A204.1 (cell line): Measurements from ENCODE around the gene KCNQ1.

Source experiments
- FAIRE-seq: peaks from 2 replicates; lab custom pipeline; 2012; peaks lifted over from hg19 to GRCh38; lab: Jason Lieb, UNC

Gene KCNQ1, protein sequence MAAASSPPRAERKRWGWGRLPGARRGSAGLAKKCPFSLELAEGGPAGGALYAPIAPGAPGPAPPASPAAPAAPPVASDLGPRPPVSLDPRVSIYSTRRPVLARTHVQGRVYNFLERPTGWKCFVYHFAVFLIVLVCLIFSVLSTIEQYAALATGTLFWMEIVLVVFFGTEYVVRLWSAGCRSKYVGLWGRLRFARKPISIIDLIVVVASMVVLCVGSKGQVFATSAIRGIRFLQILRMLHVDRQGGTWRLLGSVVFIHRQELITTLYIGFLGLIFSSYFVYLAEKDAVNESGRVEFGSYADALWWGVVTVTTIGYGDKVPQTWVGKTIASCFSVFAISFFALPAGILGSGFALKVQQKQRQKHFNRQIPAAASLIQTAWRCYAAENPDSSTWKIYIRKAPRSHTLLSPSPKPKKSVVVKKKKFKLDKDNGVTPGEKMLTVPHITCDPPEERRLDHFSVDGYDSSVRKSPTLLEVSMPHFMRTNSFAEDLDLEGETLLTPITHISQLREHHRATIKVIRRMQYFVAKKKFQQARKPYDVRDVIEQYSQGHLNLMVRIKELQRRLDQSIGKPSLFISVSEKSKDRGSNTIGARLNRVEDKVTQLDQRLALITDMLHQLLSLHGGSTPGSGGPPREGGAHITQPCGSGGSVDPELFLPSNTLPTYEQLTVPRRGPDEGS

DNA sequence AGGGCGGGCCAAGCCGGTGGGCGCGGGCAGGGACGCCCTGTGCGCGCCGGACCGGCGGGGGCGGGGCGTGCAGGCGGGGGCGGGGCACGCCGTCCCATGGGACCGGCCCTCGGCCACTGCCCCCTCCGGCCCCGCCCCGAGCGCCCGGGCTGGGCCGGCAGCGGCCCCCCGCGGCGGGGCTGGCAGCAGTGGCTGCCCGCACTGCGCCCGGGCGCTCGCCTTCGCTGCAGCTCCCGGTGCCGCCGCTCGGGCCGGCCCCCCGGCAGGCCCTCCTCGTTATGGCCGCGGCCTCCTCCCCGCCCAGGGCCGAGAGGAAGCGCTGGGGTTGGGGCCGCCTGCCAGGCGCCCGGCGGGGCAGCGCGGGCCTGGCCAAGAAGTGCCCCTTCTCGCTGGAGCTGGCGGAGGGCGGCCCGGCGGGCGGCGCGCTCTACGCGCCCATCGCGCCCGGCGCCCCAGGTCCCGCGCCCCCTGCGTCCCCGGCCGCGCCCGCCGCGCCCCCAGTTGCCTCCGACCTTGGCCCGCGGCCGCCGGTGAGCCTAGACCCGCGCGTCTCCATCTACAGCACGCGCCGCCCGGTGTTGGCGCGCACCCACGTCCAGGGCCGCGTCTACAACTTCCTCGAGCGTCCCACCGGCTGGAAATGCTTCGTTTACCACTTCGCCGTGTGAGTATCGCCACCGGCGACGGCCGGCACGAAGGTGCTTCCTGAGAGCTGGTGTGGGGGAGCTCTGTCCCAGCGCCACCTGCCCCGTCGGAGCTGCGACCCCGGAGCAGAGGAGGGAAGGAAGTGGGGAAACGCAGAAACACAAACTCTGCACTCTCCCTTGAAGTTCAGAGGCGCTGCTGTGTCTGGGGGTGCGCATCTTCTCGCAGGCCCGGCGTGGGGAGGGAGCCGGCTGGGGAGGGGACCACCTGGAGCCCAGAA is at the start of gene KCNQ1:
Gene KCNQ1, plus strand, starts transcription at position 188 of the 925 bp plus-strand sequence. Its CDS starts 91 bp downstream, at position 279.
- no peak for FAIRE-seq

DNA sequence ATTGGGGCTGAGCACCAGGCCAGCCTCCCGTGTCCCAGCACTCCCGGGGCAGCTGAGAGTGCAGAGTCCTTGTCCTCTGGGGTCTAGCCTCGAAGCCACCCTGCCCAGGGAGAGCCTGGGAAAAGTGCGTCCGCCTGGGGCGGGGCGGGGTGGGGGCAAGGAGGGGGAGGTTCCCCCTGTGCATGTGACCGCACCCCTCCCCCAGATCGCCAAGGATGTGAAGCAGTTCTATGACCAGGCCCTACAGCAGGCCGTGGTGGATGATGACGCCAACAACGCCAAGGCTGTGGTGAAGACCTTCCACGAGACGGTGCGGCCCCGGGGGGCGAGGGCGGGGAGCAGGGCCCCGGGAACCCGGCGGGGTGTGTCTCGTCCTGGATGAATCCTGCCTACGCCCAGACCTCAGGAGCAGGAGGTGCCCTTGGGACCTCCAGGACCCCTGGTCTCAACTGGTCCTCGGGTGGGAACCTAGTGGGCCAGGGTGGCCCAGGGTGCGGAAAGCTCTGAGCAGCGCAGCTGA is 49.5 kb upstream of the KCNQ1 start:
- no peak for FAIRE-seq

DNA sequence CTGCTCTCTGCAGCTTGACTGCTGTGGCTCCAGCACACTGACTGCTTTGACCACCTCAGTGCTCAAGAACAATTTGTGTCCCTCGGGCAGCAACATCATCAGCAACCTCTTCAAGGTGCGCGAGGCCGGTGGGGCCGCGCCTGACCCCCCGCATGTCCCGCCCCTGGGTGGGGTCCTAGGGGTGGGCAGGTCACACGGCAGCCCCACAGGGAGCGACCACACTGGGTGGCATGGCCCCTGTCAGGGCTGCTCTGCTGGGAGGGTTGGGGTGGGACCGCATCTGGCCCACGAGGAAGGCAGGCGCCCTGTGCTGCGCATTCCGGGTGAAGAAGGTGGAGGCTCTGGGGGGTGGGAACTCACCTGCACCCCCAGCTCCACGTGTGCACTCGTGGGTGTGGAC is 49.0 kb upstream of the KCNQ1 start:
- no peak for FAIRE-seq

DNA sequence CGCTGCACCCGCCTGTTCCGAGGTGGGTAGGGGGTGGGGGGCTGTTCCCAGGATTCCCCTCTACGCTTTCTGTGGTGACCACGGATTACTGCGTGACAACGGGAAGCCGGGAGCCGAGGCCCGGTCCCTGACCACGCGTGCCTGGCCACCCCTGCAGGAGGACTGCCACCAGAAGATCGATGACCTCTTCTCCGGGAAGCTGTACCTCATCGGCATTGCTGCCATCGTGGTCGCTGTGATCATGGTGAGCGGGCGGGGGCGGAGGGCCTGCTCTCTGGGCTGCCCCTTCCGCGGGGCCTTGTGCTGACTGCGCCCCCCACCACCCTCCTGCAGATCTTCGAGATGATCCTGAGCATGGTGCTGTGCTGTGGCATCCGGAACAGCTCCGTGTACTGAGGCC is 48.3 kb upstream of the KCNQ1 start:
- no peak for FAIRE-seq

DNA sequence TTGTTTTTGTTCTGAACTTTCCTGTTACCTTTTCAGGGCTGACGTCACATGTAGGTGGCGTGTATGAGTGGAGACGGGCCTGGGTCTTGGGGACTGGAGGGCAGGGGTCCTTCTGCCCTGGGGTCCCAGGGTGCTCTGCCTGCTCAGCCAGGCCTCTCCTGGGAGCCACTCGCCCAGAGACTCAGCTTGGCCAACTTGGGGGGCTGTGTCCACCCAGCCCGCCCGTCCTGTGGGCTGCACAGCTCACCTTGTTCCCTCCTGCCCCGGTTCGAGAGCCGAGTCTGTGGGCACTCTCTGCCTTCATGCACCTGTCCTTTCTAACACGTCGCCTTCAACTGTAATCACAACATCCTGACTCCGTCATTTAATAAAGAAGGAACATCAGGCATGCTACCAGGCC is 47.8 kb upstream of the KCNQ1 start:
- FAIRE-seq = no peak

DNA sequence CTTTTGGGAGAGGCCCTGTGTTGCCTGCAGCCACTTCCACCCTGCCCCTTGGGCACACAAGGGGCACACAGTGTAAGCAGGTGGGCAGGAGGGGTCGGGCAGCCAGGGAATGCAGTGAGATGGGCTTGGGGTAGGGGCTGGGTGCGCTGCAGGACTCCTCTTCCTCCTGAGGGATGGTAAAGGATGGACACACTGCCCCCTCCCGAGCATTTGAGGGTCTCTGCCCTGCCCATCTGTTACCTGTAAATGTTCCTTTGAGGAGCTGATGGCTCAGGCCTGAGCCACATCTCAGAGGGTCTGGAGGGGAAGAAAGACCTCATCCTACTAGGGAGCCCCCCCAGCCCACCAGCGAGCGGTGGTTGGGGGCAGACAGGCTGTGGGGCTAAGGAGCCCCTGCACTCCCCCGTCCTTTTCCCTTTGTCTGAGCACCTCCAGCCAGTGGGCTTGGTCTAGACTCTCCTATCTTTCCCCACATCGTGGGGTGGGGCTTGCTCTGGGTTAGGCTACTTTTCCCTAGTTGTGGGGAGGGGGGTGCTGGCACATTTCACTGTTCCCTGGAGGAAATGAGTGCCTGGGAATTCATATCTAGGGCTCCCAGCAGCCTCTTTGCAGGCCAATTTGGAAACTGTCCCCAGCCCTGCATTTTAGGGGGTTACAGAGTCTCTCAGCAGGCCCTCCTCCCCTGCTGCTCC is 46.0 kb upstream of the KCNQ1 start:
- no peak for FAIRE-seq

DNA sequence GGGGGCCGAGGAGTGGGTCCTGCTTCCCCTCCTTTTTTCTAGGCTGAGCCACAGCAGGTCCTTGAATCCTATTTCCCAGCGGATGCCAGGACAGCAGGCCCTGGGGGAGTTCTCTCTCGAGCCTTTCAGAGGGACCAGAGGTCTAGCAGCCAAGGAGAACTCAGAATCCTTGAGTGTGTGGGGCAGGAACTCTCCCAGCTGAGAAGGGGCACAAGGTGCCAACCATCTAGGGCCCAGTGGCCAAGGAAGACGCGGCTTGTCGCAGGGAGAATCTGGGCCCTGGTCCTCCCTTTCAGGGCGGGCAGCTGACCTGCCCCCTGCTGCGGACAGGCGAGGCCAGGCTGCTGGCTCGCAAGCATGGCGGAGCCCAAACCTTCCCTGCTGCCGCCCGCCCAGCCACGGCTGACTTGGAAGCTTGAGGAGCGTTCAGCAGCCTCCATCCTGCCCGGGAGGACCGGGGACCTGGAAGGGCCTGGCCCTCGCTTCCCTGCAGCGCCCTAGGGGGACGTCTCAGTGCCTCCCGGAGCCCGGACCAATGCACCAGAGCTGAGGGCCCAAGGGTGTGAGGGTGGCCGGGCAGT is 45.2 kb upstream of the KCNQ1 start:
- no peak for FAIRE-seq

DNA sequence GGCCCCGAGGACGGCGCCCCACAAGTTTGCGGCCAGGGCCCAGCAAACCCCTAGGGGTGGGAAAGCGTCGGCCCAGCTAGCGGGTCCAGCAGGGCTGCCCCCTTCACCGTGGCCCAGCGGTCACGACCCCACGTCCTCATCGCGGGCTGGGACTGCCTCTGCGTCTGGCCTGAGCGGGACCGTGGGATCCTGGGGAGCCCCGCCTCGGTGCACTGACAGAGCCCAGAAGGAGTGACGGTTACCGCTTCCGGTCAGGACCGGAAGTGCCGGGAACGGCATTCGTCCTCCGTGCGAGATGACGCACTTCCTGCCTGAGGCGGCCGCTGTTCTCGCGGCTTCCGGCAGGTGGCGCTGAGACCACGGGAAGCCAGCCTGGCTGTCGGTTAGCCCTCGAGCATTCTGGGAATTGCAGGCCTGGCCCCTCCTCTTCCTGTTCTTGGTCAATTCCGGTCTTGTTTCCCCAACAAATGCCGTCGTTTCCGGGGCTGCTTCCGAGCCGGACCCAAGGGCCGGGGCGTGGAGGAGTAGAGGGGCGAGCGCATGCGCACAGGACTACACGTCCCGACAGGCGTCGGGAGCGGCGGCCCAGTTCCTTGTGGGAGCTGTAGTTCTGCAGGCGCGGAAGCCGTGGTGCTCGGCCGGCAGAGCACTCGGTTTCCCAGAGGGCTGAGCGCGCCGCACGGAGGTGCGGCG is 44.6 kb upstream of the KCNQ1 start, which contains the start of gene TSSC4:
Gene TSSC4, plus strand, starts transcription at position 682 of the 693 bp plus-strand sequence. CDS start 1,884 bp downstream, outside the sequence.
- peak; percentile 98 for FAIRE-seq

DNA sequence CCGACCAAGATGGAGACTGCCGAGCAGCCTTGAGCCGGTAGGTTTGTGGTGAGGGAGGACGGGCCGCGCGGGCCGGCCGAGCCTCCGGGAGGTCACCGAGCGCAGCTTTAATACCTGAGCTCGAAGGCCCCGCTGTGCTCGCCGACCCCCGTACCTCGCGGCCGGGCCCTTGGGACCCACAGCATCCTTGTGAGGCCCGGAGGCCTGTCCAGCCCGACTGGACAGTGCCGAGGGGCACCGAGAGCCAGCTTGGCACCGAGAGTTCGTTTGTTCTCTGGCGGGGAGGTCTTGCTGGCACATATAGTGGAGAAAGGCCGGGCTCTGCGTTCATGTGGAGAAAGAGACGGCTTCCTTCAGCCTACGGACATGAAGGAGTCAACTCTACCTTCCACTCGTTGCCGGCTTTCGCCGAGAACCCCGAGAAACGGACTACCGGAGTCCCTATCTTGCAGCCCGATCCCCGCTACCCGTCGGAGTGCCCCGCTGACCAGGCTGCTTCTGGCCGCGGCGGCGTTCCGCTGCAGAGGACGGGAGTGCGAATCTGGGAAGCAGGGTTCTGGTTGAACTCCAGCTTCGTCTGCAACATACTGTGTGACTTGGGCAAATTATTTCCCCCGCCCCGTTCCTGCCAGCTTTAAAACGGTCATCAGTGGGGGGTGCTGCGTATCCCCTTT is 43.9 kb upstream of the KCNQ1 start:
- no peak for FAIRE-seq

DNA sequence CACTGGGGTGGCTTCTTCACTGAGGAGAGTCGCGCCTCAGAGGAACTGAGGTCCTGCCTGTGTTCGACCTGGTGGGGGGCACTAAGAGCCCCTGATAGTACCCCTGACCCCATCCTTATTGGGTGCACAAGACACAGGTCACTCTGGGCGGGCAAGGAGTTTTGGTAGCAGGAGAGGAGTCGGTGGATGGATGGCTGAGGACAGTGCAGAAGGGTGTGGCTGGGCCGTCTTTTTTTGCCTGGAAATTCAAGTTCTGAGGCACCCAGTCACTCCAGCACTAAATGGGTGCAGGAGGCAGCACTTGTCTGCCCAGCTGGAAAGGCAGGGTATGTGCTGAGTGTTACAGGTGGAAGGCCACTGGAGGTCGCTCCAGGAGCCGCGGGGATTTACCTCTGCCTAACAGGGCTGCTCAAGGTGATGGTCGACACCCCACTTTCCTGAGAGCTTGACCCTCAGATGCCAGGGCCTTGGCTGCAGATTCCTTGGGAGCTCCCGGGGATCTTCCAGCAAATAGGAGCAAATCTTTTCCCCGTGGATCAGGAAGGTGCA is 43.3 kb upstream of the KCNQ1 start:
- no peak for FAIRE-seq

DNA sequence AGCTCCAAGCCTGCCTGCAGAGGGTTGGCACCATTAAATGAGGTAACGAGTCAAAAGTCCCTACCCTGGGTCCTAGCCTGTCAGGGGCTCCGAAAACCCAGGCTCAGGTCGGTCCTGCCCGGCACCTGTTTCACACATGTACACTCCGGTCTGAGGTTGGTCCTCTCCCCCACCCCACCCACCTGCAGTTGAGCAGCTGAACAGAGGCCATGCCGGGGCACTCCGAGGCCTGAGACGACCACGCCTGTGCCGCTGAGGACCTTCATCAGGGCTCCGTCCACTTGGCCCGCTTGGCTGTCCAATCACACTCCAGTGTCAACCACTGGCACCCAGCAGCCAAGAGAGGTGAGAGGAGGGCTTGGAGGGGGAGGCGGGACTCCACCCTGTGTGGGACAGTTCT is 42.7 kb upstream of the KCNQ1 start:
- FAIRE-seq = no peak

DNA sequence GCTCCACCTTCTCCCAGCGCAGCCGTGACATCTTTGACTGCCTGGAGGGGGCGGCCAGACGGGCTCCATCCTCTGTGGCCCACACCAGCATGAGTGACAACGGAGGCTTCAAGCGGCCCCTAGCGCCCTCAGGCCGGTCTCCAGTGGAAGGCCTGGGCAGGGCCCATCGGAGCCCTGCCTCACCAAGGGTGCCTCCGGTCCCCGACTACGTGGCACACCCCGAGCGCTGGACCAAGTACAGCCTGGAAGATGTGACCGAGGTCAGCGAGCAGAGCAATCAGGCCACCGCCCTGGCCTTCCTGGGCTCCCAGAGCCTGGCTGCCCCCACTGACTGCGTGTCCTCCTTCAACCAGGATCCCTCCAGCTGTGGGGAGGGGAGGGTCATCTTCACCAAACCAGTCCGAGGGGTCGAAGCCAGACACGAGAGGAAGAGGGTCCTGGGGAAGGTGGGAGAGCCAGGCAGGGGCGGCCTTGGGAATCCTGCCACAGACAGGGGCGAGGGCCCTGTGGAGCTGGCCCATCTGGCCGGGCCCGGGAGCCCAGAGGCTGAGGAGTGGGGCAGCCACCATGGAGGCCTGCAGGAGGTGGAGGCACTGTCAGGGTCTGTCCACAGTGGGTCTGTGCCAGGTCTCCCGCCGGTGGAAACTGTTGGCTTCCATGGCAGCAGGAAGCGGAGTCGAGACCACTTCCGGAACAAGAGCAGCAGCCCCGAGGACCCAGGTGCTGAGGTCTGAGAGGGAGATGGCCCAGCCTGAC is 41.7 kb upstream of the KCNQ1 start:
- no peak for FAIRE-seq

DNA sequence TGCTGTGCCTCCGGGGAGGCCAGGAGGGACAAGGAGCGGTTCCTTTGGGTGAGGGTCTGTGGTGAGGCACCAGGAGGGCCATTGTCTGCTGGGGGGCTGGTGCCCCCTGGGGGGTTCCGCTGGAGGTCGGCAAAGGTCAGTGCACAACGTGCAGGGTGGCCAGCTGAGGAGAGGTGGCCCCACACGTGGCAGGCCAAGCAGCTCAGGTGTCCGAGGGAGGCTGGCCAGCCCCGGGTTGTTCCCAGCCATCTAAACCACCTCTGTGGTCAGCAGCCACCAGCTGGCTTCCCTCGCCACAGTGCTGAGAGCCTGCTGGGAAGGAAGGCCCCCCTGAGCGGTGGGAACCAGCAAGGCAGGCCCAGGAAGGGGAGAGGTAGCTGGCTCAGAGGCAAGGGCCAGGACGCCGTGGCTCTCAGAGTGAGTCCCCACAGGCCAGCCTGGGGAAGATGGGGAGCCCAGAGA is 40.0 kb upstream of the KCNQ1 start:
- no peak for FAIRE-seq

DNA sequence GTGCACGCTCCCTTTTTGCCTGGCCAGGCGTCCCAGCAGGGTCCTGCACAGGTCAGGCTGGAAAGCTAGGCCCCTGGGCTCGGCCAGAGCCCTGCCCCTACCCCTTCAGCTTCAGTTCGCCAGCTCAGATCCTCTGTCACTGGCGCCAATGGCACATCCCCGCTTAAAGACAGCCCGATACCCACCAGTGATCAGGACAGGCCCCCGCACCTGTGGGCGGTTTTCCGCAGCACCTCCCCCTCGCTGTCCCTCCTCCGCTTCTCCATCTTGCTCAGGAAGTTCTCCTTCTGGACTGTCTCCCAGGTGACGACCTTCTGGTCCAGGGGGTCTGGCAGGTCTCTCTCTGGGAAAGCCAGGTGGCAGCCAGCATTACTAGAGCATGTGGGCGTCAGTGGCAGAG is 38.4 kb upstream of the KCNQ1 start:
- FAIRE-seq = no peak

DNA sequence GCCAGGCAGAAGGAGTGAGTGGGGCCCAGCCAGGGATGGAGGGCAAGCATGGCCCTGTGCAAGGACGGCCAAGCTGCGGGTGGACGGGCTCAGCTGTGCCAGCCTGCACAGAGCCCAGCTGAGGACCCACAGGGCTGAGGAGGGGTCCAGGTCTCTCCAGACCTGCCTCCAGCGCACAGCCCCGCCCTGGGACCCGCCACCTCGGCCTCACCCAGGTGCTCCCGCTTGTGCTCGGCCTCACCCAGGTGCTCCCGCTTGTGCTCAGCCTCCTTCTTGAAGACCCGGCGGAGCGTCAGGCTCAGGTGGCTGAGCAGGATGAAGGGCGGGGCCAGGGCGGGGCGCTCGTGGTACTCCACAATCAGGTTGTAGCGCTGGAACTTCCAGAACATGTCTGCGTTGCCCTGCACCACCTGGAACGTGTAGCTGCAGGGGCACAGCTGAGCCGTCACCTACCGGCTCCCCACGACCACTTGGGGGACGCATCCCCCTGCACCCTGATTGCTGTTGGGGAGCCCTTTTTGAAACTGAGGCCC is 37.9 kb upstream of the KCNQ1 start:
- FAIRE-seq = no peak

DNA sequence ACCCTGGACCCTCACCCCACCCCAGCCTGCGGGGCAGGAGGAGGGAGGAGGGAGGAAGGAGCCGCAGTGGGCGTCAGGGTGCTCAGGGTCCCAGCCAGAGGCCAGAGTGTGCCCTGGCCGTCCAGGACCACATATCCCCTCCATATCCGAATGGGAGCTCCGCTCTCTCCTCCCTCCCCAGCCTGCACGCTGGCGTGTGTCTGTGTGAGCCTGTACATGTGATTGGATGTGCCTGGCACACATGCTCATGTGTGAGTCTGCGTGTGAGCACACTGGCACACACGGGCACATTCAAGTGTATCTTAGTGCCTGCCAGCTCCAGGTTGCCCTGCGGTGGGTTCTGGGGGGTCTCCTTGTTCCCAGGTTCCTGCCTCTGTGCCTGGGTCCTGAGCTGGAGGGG is 36.1 kb upstream of the KCNQ1 start:
- no peak for FAIRE-seq

DNA sequence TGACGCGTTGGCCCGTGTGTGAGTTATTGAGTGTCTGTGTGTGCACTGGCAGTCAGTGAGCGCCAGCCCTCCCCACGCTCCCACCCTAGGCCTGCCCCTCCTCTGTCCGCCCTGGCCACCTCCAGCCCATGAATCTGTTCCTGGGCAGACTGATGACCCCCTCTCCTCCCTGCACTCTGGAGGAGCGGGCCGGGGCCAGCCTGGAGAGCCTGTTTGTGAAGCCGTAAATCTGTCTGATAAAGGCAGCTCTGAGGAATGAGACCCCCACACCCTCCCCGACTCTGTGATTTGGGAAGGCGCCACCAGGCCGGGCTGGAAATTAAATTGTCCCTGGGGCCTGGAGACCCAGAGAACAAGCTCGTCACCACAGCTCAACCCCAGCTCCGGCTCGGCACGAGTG is 35.7 kb upstream of the KCNQ1 start:
- FAIRE-seq = no peak

DNA sequence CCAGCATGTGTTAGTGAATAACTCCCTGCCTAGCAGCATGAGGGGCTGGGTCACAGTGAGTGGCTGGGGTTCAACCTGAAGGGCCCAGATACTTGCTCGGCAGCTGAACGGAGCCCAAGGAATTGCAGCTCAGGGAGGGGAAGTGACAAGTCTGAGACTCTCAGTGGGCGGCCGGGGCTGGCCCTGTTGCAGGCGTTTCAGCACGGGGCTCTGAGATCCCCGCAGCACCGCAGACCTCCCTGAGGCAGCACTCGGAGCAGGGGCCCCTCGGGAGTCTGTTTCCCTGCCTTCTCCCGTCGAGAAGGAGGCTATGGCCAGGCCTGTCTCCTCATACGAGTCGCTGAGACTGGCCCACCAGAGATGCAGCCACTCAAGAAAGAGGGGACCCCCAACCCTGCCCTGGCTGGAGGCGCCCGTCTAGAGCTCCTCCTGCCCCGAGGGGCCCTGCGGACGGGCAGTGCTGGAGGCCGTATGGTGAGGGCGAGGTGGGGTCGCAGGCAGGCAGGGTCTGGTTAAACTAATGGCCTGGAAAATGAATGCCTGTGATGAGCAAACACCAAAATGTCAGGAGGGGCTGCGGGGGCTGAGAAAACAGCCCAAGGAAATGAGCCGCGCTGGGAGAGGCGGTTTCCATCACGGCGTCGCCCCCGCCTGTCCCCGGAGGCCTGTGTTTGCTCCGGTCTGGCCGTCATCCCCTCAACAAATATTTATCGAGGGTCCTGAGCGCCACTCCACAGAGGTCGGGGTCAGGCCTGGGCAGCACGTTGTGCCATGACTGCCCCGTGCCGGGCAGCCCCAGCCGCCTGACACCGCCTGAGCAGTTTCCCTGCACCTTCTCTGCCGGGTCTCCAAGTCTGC is 35.0 kb upstream of the KCNQ1 start:
- FAIRE-seq = no peak
